GM18861 (cell line): Measurements from ENCODE around the gene VIM.
"Not testable (repeated sequence)": the region's sequence is repeated elsewhere in the genome, so short reads cannot be mapped to it uniquely, and the experiment has no call there.

Experiments used
- ATAC-seq: cut with Tn5 transposase; IDR thresholded peaks from one replicate; pipeline ENCODE4 v1.9.1; 2021; ENCODE audit not compliant: unreplicated experiment

Gene VIM

GRCh38 chr10:17255512-17255911, 27.5 kb downstream of the VIM start:
- ATAC-seq, result no peak

GRCh38 chr10:17256051-17256450, 28.0 kb downstream of the VIM start:
- no peak for ATAC-seq

DNA sequence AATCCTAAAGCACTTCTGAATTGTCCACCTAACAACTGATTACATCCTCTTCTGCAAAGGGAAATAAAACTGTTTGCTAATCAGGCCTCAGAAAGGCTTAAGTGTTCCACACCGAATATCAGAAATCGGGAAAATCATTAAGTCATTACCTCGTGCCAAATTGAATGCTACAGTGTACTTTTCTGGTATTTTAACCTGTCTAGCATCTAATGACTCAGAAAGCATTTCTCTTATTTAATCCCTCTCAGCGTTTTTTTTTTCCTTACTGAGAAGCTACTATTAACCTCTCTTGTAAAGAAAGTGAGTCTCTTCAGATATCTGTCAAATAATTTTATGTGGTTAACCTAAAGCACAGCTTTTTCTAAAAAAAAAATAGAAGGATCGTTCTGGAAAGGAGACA, 28.6 kb downstream of the VIM start:
- no peak for ATAC-seq

- ATAC-seq, result peak; percentile 73
These were observed 29.7 kb downstream of the VIM start for GRCh38 chr10:17257466-17258321.

- no peak for ATAC-seq
These were observed 34.5 kb downstream of the VIM start for GRCh38 chr10:17262502-17262901.

- no peak for ATAC-seq
These were observed 35.5 kb downstream of the VIM start for GRCh38 chr10:17263580-17263979.

DNA sequence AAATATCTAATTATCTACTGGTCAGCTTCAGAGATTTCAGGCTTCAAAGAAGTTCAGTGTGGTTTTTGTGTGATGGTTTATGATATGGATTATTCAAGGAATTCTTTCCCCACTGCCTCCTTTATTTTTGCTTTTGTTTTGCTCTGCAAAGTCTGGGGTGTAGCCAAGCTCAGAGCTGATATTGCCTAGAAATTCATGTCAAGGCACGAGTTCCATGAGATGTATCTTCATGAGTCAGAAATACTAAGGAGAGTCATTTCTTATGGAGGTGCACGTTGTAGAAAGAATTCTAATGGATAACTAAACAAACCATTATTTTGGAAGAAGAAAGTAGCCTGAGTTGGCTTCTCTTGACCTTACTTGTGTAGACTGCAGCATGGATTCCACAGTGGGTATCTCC, 37.4 kb downstream of the VIM start:
- ATAC-seq, result no peak

DNA sequence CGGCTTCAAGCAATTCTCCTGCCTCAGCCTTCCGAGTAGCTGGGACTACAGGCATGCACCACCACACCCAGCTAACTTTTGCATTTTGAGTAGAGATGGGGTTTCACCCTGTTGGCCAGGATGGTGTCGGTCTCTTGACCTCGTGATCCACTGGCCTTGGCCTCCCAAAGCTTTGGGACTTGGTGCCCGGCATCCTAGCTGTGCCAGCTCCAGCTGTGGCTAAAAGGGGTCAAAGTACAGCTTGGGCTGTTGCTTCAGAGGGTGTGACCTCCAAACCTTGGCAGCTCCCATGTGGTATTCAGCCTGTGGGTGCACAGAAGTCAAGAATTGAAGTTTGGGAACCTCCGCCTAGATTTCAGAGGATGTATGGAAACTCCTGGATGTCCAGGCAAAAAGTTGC, 38.5 kb downstream of the VIM start:
- not testable (repeated sequence) for ATAC-seq

GRCh38 chr10:17272648-17273047, 44.6 kb downstream of the VIM start:
- ATAC-seq, result no peak

GRCh38 chr10:17273403-17273802, 45.4 kb downstream of the VIM start:
- ATAC-seq, result no peak

DNA sequence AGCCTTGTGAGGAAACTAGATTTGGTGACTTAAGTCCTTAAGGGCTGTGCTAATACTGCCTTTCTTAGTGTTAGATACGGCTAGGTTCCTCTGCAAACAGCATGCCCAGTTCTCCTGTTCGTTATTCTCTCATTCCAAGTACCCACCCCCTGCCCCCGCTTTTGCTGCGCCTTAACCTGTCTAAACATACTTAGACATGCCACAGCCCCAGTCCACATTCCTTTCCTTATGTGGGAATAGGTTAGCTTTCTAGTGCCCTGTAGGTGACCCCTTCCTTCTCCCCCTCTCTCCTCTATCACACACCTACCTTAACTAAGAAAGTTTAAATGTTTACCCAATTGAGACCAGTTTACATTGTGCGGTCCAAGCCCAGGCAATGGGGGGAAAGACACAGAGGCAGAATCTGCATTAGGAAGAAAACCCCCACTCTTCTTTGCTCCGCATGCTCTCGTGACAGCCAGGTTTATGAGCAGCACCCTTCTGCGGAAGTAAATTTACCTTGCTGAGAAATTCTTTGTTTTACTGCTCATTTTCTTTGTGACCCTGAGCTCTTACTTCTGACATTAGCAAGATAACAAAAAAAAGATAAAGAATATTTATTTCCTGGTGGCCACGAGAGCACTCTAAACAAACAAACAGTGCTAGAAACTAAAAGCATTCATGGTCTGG, 48.8 kb downstream of the VIM start:
- no peak for ATAC-seq

DNA sequence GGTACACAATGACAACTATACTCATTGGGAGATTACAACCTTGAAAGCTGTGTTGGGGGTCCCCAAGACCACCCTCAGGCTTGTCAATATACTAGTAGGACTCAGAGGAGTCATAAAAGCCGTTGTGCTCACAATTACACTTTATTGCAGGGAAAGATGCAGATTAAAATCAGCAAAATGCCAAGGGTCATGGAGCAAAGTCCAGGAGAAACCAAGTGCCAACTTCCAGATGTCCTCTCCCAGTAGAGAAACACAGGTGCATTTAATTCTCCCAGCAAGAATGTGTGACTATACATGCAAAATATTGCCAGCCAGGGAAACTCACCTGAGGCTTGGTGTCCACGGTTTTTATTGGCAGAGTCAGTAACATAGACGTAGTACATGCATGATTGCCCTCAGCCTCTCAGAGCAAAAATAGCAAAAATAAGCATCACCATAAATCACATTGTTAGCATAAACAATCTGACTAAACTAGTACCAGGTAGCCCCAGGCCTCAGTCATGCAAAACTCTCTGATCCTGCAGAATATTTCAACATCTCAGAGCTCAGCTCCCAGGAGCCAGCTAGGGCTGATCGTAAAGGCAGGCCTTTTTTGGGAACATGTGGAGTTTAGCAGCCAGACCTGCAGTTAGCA, 50.7 kb downstream of the VIM start:
- ATAC-seq, result no peak

DNA sequence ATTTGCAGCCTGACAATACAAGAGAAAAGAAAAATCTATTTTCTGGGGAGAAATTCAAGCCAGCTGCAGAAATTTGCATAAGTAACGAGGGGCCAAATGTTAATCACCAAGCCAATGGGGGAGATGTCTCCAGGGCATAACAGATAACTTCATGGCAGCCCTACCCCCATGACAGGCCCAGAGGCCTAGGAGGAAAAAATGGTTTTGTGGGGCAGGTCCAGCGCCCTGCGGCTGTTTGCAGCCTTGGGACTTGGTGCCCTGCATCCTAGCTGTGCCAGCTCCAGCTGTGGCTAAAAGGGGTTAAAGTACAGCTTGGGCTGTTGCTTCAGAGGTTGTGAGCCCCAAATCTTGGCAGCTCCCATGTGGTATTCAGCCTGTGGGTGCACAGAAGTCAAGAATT, 54.3 kb downstream of the VIM start:
- no peak for ATAC-seq

GRCh38 chr10:17286562-17287550, 58.8 kb downstream of the VIM start:
- ATAC-seq, result no peak
